Glutamatergic neuron (in vitro differentiated cells): ENCODE data around the gene TMEM150C. TPM values are rescaled to one million over a fixed set of nuclear protein-coding genes. Genes with fewer than 3 reads are reported as not detected.
A peak's percentile ranks its signal among the peaks of the same experiment; 100 is the strongest.

ENCODE experiments used
- DNase-seq: peaks from one replicate; pipeline ENCODE4 v3.0.0; 2022
- H3K27ac Mint-ChIP-seq: one replicate; pipeline ENCODE4 v1.8.0; 2020; ENCODE audit warnings: mild to moderate bottlenecking, mixed read lengths, inconsistent platforms; ENCODE audit not compliant: unreplicated experiment
- H3K27me3 Mint-ChIP-seq: one replicate; pipeline ENCODE4 v1.8.0; 2020; ENCODE audit warnings: mild to moderate bottlenecking, moderate library complexity, mixed read lengths, inconsistent platforms; ENCODE audit not compliant: unreplicated experiment
- H3K36me3 Mint-ChIP-seq: one replicate; pipeline ENCODE4 v1.8.0; 2020; ENCODE audit warnings: mild to moderate bottlenecking, mixed read lengths, inconsistent platforms; ENCODE audit not compliant: unreplicated experiment
- H3K4me1 Mint-ChIP-seq: one replicate; pipeline ENCODE4 v1.8.0; 2020; ENCODE audit warnings: mild to moderate bottlenecking, low read depth, mixed read lengths, inconsistent platforms; ENCODE audit not compliant: unreplicated experiment
- H3K4me3 Mint-ChIP-seq: one replicate; pipeline ENCODE4 v1.8.0; 2020; ENCODE audit warnings: mild to moderate bottlenecking, mixed read lengths, inconsistent platforms; ENCODE audit not compliant: unreplicated experiment
- H3K9me3 Mint-ChIP-seq: one replicate; pipeline ENCODE4 v1.8.0; 2020; ENCODE audit warnings: mild to moderate bottlenecking, moderate library complexity, mixed read lengths, inconsistent platforms; ENCODE audit not compliant: unreplicated experiment
- total RNA-seq: library from RNA; stranded (reverse); fragmentation: NEBNext Ultra II Directional; extraction: Animal tissue kit (Norgen Biotek cat#: 25700); gene quantifications from one replicate; pipeline ENCODE4 v1.2.1, GENCODE V29; 2021; ENCODE audit not compliant: unreplicated experiment
- TF ChIP-seq, protein P1 (sequence below): fragments of 200-600 bp; sonication (generic); IDR thresholded peaks from one replicate; pipeline ENCODE4 v1.5.0; 2021; ENCODE audit not compliant: partially characterized antibody, unreplicated experiment

Gene TMEM150C
- total RNA-seq, 1 donor from 2014 or later = 5.1 TPM

- Mint-ChIP-seq H3K9me3 (peaks cover 2% of the 10 kb centered on the region), H3K4me3 (no peak overlapping the region), H3K27ac (no peak overlapping the region), H3K4me1 (no peaks in the 10 kb centered on the region), H3K36me3 (no peaks in the 10 kb centered on the region), H3K27me3 (no peaks in the 10 kb centered on the region)
- TF ChIP-seq, protein P1, sequence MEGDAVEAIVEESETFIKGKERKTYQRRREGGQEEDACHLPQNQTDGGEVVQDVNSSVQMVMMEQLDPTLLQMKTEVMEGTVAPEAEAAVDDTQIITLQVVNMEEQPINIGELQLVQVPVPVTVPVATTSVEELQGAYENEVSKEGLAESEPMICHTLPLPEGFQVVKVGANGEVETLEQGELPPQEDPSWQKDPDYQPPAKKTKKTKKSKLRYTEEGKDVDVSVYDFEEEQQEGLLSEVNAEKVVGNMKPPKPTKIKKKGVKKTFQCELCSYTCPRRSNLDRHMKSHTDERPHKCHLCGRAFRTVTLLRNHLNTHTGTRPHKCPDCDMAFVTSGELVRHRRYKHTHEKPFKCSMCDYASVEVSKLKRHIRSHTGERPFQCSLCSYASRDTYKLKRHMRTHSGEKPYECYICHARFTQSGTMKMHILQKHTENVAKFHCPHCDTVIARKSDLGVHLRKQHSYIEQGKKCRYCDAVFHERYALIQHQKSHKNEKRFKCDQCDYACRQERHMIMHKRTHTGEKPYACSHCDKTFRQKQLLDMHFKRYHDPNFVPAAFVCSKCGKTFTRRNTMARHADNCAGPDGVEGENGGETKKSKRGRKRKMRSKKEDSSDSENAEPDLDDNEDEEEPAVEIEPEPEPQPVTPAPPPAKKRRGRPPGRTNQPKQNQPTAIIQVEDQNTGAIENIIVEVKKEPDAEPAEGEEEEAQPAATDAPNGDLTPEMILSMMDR = no peak
- DNase-seq = no peak
These were observed 7.9 kb upstream of the TMEM150C start for GRCh38 chr4:82569727-82570126.

- Mint-ChIP-seq H3K9me3 (peaks cover 2% of the 10 kb centered on the region), H3K4me1 (no peaks in the 10 kb centered on the region), H3K4me3 (no peak overlapping the region), H3K36me3 (no peaks in the 10 kb centered on the region), H3K27ac (no peak overlapping the region), H3K27me3 (no peaks in the 10 kb centered on the region)
- TF ChIP-seq, protein P1 = no peak
- no peak for DNase-seq
These were observed 7.3 kb upstream of the TMEM150C start for GRCh38 chr4:82569076-82569475.

GRCh38 chr4:82567444-82567843 is 5.7 kb upstream of the TMEM150C start:
- no peak for DNase-seq
- TF ChIP-seq, protein P1 = no peak
- Mint-ChIP-seq H3K9me3 (peaks cover 9% of the 10 kb centered on the region), H3K4me1 (peaks cover under 1% of the 10 kb centered on the region), H3K4me3 (no peak overlapping the region), H3K27me3 (peaks cover 1% of the 10 kb centered on the region), H3K36me3 (no peaks in the 10 kb centered on the region), H3K27ac (no peak overlapping the region)

GRCh38 chr4:82562564-82562854 is 721 bp upstream of the TMEM150C start:
- Mint-ChIP-seq H3K4me1 (peaks cover 4% of the 10 kb centered on the region), H3K36me3 (peaks cover 4% of the 10 kb centered on the region), H3K27me3 (peaks cover 11% of the 10 kb centered on the region), H3K27ac (peak overlapping the region; percentile 82), H3K4me3 (peak overlapping the region; percentile 96), H3K9me3 (peaks cover 12% of the 10 kb centered on the region)
- TF ChIP-seq, protein P1 = no peak
- DNase-seq = no peak

DNA sequence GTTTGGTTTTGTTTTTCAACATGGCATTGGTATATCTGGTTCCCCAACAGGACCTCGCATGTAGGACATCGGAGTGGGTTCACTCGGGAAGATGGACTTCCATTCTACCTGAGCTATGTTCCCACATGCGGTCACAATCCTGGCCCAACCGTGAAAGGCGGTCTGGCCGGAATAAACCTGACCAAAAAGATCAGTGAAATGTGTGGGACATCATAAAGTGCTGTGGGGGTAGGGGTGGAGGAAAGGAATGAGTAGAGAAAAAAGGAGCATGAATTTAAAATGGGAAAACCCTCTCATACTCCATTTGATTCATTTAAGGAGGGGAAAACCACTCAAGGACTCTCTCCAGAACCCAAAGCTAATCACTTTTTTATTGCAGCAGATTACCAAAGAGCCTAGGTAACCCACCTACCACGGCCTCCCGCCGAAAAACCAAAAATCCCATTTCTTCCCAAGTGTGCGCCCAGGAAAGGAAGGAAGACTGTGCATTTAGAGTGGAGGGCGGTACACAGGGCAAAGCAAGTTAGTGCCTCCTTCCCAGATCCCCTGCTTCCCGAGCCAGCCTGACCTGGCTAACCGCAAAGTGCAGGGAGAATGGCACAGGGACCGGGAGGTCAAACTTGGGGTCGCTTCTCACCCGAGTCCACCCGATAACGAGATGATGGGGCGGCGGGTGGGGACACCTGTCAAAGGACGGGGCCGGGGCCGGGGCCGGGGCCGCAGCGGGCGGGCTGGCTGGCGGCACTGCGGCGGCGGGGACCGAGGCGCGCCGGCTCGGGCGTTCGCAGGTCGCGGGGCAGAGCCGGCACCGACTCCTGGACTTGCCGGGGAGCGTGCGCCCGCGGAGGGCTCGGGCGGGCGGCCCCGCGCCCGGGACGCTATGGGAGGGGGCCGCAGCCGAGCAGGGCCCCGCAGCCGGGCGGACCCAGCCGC is 669 bp downstream of the TMEM150C start:
- peak; percentile 40 for DNase-seq
- peak overlapping the region; percentile 1 for H3K27ac Mint-ChIP-seq
- H3K9me3 Mint-ChIP-seq = peaks cover 12% of the 10 kb centered on the region
- peaks cover 4% of the 10 kb centered on the region for H3K4me1 Mint-ChIP-seq
- TF ChIP-seq, protein P1 = no peak
- H3K36me3 Mint-ChIP-seq = peaks cover 4% of the 10 kb centered on the region
- peak overlapping the region; percentile 79 for H3K4me3 Mint-ChIP-seq
- H3K27me3 Mint-ChIP-seq = peaks cover 11% of the 10 kb centered on the region
